Mesothelial cell of epicardium (in vitro differentiated cells): Measurements from ENCODE around the gene USP16. TPM values are rescaled to one million over a fixed set of nuclear protein-coding genes. Genes with fewer than 3 reads are reported as not detected.
"Not testable (repeated sequence)": the region's sequence is repeated elsewhere in the genome, so short reads cannot be mapped to it uniquely, and the experiment has no call there.

ENCODE experiments used
- DNase-seq, 2 experiments: peaks; one replicate each; pipeline ENCODE4 v3.0.0; 2021; ENCODE audit warnings: low spot score in 2 of 2; ENCODE audit not compliant: unreplicated experiment in 2 of 2
- H3K27ac Mint-ChIP-seq: 2 replicates; pipeline ENCODE4 v1.8.0; 2021; ENCODE audit warnings: mixed read lengths
- H3K27me3 Mint-ChIP-seq: 2 replicates; pipeline ENCODE4 v1.8.0; 2021; ENCODE audit warnings: low read depth, mixed read lengths
- H3K36me3 Mint-ChIP-seq: 2 replicates; pipeline ENCODE4 v1.8.0; 2021; ENCODE audit warnings: mixed read lengths
- H3K4me1 Mint-ChIP-seq: 2 replicates; pipeline ENCODE4 v1.8.0; 2021; ENCODE audit warnings: mixed read lengths
- H3K4me3 Mint-ChIP-seq: 2 replicates; pipeline ENCODE4 v1.8.0; 2021; ENCODE audit warnings: mild to moderate bottlenecking, moderate library complexity, mixed read lengths
- H3K9me3 Mint-ChIP-seq: 2 replicates; pipeline ENCODE4 v1.8.0; 2021; ENCODE audit warnings: mixed read lengths
- CTCF ChIP-seq: fragments of 200-600 bp; sonication (generic); IDR thresholded peaks from one replicate; pipeline ENCODE4 v1.5.0; 2021; ENCODE audit warnings: antibody characterized with exemption; ENCODE audit not compliant: unreplicated experiment
- total RNA-seq: library from RNA; stranded (reverse); gene quantifications from 3 replicates; pipeline ENCODE4 v1.2.1, GENCODE V29; 2021

The USP16 gene
- total RNA-seq = 30.8 to 32.0 TPM (median 31.4 TPM) in 3 replicates

- peak; percentile 83 to 98 for DNase-seq
- TF ChIP-seq CTCF = no peak
- no peaks in the 10 kb centered on the region for H3K27me3 Mint-ChIP-seq
- H3K9me3 Mint-ChIP-seq = no peaks in the 10 kb centered on the region
- peaks cover 21% of the 10 kb centered on the region for H3K4me1 Mint-ChIP-seq
- peak within 1 kb of the TSS; percentile 100 for H3K27ac Mint-ChIP-seq
- peak within 1 kb of the TSS; percentile 98 for H3K4me3 Mint-ChIP-seq
- peaks cover 1% of the 10 kb centered on the region for H3K36me3 Mint-ChIP-seq
Observed at GRCh38 chr21:29024474-29025327, at the start of gene USP16. USP16 (plus strand) TSS chr21:29024668; CDS start chr21:29027914, 3,246 bp downstream.

DNA sequence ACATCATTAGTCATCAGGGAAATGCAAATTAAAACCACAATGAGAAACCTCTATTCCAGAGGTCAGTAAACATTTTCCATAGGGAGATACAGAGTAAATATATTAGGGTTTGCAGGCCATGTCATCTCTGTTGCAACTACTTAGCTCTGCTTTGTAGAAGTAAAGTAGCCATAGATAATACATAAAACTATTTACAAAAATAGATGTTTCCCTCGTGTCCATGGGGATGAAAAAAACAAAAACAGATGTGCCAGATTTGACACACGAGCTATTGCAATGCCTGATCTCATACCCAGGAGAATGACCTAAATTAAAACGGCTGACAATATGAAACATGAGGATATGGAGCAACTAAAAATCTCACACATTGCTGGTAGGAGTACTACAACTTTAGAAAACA, 49.1 kb upstream of the USP16 start:
- Mint-ChIP-seq H3K27ac (no peak overlapping the region), H3K4me1 (no peaks in the 10 kb centered on the region), H3K9me3 (peaks cover 6% of the 10 kb centered on the region), H3K36me3 (peaks cover 34% of the 10 kb centered on the region), H3K4me3 (no peak overlapping the region), H3K27me3 (no peaks in the 10 kb centered on the region)
- no peak for DNase-seq
- no peak for TF ChIP-seq CTCF

GRCh38 chr21:28979092-28979491, 45.4 kb upstream of the USP16 start:
- no peaks in the 10 kb centered on the region for H3K4me1 Mint-ChIP-seq
- no peak for DNase-seq
- no peak for TF ChIP-seq CTCF
- no peaks in the 10 kb centered on the region for H3K9me3 Mint-ChIP-seq
- H3K4me3 Mint-ChIP-seq = no peak overlapping the region
- peaks cover 23% of the 10 kb centered on the region for H3K36me3 Mint-ChIP-seq
- H3K27ac Mint-ChIP-seq = no peak overlapping the region
- H3K27me3 Mint-ChIP-seq = no peaks in the 10 kb centered on the region

GRCh38 chr21:28982637-28983036, 41.8 kb upstream of the USP16 start:
- no peak for DNase-seq
- no peak for TF ChIP-seq CTCF
- Mint-ChIP-seq H3K4me3 (no peak overlapping the region), H3K9me3 (no peaks in the 10 kb centered on the region), H3K36me3 (peaks cover 18% of the 10 kb centered on the region), H3K27me3 (no peaks in the 10 kb centered on the region), H3K4me1 (no peaks in the 10 kb centered on the region), H3K27ac (no peak overlapping the region)

GRCh38 chr21:28986677-28987076, 37.8 kb upstream of the USP16 start:
- TF ChIP-seq CTCF = no peak
- H3K4me3 Mint-ChIP-seq = no peak overlapping the region
- no peak for DNase-seq
- H3K9me3 Mint-ChIP-seq = no peaks in the 10 kb centered on the region
- H3K36me3 Mint-ChIP-seq = peaks cover 11% of the 10 kb centered on the region
- H3K4me1 Mint-ChIP-seq = peaks cover 8% of the 10 kb centered on the region
- H3K27me3 Mint-ChIP-seq = no peaks in the 10 kb centered on the region
- no peak overlapping the region for H3K27ac Mint-ChIP-seq

- not testable (repeated sequence) for DNase-seq, H3K27me3 Mint-ChIP-seq, H3K9me3 Mint-ChIP-seq, H3K4me3 Mint-ChIP-seq, H3K27ac Mint-ChIP-seq
- Mint-ChIP-seq H3K36me3 (peaks cover 11% of the 10 kb centered on the region), H3K4me1 (peaks cover 18% of the 10 kb centered on the region)
Observed at GRCh38 chr21:28988146-28988545, 36.3 kb upstream of the USP16 start.
